ENCODE results near the gene ZNF292.

The ZNF292 gene

DNA sequence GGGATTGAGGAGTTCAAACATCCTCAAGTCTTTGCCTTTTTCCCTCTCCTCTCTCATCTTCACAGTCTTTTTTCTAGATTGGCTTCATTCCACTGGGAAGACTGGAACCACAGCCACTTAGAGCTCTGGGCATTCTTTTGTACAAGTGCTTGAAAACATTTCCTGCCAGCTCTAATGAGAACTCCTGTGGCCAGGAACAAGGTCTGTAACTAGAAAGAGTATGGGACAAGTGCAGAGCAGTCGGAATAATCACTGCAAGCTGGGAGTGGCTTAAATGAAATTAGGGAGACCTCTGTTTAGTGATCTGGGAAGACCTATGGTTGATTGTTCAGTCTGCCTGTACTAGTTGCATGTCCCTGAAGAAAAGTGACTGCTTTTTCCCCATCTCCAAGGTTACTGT is 126.1 kb downstream of the ZNF292 start:
- FAIRE-seq: no peak
- TF ChIP-seq, protein P1, sequence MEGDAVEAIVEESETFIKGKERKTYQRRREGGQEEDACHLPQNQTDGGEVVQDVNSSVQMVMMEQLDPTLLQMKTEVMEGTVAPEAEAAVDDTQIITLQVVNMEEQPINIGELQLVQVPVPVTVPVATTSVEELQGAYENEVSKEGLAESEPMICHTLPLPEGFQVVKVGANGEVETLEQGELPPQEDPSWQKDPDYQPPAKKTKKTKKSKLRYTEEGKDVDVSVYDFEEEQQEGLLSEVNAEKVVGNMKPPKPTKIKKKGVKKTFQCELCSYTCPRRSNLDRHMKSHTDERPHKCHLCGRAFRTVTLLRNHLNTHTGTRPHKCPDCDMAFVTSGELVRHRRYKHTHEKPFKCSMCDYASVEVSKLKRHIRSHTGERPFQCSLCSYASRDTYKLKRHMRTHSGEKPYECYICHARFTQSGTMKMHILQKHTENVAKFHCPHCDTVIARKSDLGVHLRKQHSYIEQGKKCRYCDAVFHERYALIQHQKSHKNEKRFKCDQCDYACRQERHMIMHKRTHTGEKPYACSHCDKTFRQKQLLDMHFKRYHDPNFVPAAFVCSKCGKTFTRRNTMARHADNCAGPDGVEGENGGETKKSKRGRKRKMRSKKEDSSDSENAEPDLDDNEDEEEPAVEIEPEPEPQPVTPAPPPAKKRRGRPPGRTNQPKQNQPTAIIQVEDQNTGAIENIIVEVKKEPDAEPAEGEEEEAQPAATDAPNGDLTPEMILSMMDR (IDR thresholded peaks at IDR 0.05; ENCODE audit: insufficient read depth, missing control alignments): no peak

GRCh38 chr6:87282743-87283142 is 127.4 kb downstream of the ZNF292 start:
- DNase-seq (ENCODE audit: insufficient read length, low spot score) (no peak), FAIRE-seq (peak; percentile 16)
- TF ChIP-seq, protein P1 (IDR thresholded peaks at IDR 0.05; ENCODE audit: insufficient read depth, missing control alignments): no peak

More for the DNA sequence above, 126.1 kb downstream of the ZNF292 start:
- no peak for DNase-seq (ENCODE audit: insufficient read length, low spot score)

GRCh38 chr6:87283461-87283860 is 128.1 kb downstream of the ZNF292 start:
- FAIRE-seq: no peak
- DNase-seq (ENCODE audit: insufficient read length, low spot score): no peak
- TF ChIP-seq, protein P1 (IDR thresholded peaks at IDR 0.05; ENCODE audit: insufficient read depth, missing control alignments): no peak

DNA sequence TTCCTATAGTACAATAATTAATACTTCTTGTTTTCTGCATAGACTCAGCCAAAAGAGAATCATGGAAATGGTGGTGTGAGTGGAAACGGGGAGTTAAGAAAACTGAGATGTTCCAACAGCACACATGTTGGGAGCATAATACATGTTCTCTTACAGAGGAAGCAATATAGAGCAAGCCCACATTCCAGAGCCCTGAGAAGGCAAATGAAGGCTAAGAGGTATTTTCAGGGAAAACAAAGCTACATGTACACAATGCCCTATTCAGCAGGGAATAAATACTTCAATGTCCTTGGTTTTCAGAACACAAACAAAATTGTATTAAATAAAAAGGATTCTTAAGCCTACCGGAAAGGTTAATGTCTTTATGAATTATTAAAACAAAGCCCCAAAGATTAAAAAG is 131.9 kb downstream of the ZNF292 start:
- no peak for FAIRE-seq
- DNase-seq (ENCODE audit: insufficient read length, low spot score): no peak
- TF ChIP-seq, protein P1 (IDR thresholded peaks at IDR 0.05; ENCODE audit: insufficient read depth, missing control alignments): no peak

DNA sequence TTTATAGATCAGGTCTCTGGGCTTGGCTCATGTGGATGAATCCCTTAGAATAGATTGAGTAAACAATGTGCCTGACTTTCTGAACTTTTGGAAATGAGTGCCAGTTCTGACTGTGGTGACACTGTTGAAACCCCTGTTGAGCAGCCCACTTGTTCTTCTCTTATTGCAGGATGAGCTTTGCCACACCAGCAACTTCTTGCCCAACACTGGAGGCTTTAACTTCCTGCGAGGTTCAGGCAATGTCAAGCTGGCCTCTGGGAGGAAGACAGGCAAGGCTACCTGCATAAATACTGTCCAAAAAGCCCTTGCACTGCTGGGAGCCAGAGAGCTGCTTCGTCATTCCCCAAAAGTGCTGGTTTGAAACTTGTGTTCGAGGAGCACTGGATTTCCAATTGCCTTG is 134.2 kb downstream of the ZNF292 start:
- DNase-seq (ENCODE audit: insufficient read length, low spot score) (no peak), FAIRE-seq (no peak)
- TF ChIP-seq, protein P1 (IDR thresholded peaks at IDR 0.05; ENCODE audit: insufficient read depth, missing control alignments): no peak

DNA sequence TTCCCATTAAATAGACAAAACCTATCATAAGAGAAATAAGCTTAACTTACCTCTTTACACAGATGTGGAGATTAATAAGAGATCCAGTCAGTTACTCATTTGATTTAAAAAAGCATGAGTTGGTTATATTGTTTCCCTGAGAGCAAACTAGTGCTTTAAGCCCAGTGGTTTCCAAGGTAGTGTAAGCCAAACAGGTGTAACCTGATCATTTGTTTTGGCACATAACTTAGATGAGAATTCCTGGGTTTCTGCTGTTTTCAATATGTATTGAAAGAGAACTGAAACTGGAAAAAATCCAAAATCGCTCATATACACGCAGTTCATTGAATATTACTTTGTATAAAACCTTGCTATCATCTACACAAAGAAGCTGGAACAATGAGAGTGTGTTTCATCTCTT is 136.5 kb downstream of the ZNF292 start:
- DNase-seq (ENCODE audit: insufficient read length, low spot score) (no peak), FAIRE-seq (no peak)
- TF ChIP-seq, protein P1 (IDR thresholded peaks at IDR 0.05; ENCODE audit: insufficient read depth, missing control alignments): no peak

- TF ChIP-seq, protein P1 (IDR thresholded peaks at IDR 0.05; ENCODE audit: insufficient read depth, missing control alignments): no peak
- no peak for FAIRE-seq
- no peak for DNase-seq (ENCODE audit: insufficient read length, low spot score)
These were observed 138.2 kb downstream of the ZNF292 start for GRCh38 chr6:87293526-87293925.

All from D721Med (cell line).